C4-2B (cell line): Measurements from ENCODE around the gene AHDC1.

ENCODE experiments used
- ZFX ChIP-seq: fragments of 450-650 bp; IDR thresholded peaks from 2 replicates; pipeline ENCODE4 v1.6.1; 2017
- TF ChIP-seq, protein P1 (sequence below): fragments of 450-650 bp; conservative IDR thresholded peaks from 2 replicates; pipeline ENCODE4 v1.5.1; 2017; ENCODE audit warnings: mild to moderate bottlenecking

DNA sequence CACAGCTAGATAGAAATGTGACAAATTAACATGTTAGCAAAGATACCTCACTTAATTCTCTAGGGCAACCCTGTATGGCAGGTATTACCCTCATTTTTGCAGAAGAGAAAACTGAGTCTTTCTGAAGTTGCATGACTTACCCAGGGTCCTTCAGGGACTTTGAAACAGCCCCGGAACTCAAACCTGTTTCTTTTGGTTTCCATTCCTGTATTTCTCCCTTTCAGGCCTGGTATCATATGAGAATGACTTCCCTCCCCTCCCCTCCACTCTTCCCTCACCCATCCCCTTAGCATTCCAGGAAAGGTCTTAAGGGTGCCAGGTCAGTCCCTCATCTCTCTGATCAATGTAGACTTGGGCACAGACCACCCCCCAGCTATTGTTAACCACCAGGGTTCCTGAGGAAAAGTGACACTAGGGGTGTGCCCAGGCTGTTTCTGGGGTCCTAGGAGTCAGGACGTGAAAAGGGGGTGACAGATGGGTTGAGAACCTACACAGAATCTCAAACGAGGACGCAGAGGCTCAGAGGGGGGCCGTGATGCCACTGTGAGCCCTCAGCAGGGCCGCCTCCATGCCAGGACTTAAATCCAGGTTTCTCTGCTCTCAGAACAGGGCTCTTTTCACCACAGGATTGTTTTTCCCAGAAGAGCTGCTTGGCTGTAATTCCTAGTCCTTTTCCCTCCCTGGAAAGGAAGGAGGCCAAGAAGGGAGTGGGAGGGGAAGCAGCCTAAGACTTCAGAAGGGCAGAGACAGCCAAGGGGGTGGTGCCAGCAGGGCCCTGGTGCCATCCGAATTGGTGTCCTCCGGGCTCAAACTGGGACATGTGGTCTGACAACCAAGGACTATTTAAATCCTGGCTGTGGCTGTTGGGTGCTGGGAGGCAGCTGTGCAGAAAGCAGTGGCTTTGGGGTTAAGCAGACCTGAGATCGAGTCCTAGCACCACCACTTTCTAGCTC, 111.9 kb downstream of the AHDC1 start:
- TF ChIP-seq, protein P1, sequence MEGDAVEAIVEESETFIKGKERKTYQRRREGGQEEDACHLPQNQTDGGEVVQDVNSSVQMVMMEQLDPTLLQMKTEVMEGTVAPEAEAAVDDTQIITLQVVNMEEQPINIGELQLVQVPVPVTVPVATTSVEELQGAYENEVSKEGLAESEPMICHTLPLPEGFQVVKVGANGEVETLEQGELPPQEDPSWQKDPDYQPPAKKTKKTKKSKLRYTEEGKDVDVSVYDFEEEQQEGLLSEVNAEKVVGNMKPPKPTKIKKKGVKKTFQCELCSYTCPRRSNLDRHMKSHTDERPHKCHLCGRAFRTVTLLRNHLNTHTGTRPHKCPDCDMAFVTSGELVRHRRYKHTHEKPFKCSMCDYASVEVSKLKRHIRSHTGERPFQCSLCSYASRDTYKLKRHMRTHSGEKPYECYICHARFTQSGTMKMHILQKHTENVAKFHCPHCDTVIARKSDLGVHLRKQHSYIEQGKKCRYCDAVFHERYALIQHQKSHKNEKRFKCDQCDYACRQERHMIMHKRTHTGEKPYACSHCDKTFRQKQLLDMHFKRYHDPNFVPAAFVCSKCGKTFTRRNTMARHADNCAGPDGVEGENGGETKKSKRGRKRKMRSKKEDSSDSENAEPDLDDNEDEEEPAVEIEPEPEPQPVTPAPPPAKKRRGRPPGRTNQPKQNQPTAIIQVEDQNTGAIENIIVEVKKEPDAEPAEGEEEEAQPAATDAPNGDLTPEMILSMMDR, result no peak
- no peak for TF ChIP-seq ZFX
